Upper lobe of right lung (tissue), 1 donor: ENCODE results near the gene IL23A. TPM values are rescaled to one million over a fixed set of nuclear protein-coding genes. Genes with fewer than 3 reads are reported as not detected.

Experiments
- ATAC-seq: fragments of 200-7000 bp; cut with Tn5 transposase; one replicate; pipeline ENCODE4 v1.9.1; 2020; ENCODE audit warnings: mild to moderate bottlenecking, moderate library complexity
- DNase-seq: peaks from one replicate; pipeline ENCODE4 v3.0.0-alpha.2; 2020
- H3K27ac ChIP-seq: fragments of 200-600 bp; one replicate; pipeline ENCODE4 v1.8.0; 2022
- H3K27me3 ChIP-seq: fragments of 200-600 bp; one replicate; pipeline ENCODE4 v1.8.0; 2022; ENCODE audit warnings: mild to moderate bottlenecking
- H3K36me3 ChIP-seq: fragments of 200-600 bp; one replicate; pipeline ENCODE4 v1.8.0; 2022
- H3K4me1 ChIP-seq: fragments of 200-600 bp; one replicate; pipeline ENCODE4 v1.8.0; 2022
- H3K4me3 ChIP-seq: fragments of 200-600 bp; one replicate; pipeline ENCODE4 v1.8.0; 2022; ENCODE audit warnings: mild to moderate bottlenecking
- H3K9me3 ChIP-seq: fragments of 200-600 bp; one replicate; pipeline ENCODE4 v1.8.0; 2022
- intact Hi-C: fragments of 100-400 bp; cut with DNase I; formaldehyde crosslinking; loops from one replicate; pipeline ENCODE4 v1.11.0; 2022
- total RNA-seq: library from RNA; stranded (reverse); fragmentation: NEBNext Ultra II Directional; extraction: Animal tissue kit (Norgen Biotek cat#: 25700); gene quantifications from one replicate; pipeline ENCODE4 v1.2.1, GENCODE V29; 2021
- TF ChIP-seq, protein P1 (sequence below): fragments of 200-600 bp; IDR thresholded peaks from one replicate; pipeline ENCODE4 v1.8.0; 2022; ENCODE audit warnings: antibody characterized with exemption
- donor health status: DM: no; HTN: yes; CAD: no; lungs with severe emphysema.

The IL23A gene
- total RNA-seq, 1 donor from 2014 or later: 0.81 TPM

- Histone ChIP-seq H3K4me3 (peak overlapping the region; percentile 78), H3K4me1 (peaks cover 38% of the 10 kb centered on the region), H3K27ac (peak overlapping the region; percentile 89), H3K36me3 (peaks cover 24% of the 10 kb centered on the region), H3K27me3 (no peaks in the 10 kb centered on the region), H3K9me3 (no peaks in the 10 kb centered on the region)
- no peak for DNase-seq
- TF ChIP-seq, protein P1, sequence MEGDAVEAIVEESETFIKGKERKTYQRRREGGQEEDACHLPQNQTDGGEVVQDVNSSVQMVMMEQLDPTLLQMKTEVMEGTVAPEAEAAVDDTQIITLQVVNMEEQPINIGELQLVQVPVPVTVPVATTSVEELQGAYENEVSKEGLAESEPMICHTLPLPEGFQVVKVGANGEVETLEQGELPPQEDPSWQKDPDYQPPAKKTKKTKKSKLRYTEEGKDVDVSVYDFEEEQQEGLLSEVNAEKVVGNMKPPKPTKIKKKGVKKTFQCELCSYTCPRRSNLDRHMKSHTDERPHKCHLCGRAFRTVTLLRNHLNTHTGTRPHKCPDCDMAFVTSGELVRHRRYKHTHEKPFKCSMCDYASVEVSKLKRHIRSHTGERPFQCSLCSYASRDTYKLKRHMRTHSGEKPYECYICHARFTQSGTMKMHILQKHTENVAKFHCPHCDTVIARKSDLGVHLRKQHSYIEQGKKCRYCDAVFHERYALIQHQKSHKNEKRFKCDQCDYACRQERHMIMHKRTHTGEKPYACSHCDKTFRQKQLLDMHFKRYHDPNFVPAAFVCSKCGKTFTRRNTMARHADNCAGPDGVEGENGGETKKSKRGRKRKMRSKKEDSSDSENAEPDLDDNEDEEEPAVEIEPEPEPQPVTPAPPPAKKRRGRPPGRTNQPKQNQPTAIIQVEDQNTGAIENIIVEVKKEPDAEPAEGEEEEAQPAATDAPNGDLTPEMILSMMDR: no peak
- intact Hi-C loops: no loop called here
- ATAC-seq: no peak
Observed at GRCh38 chr12:56299308-56299852, 39.3 kb upstream of the IL23A start.

GRCh38 chr12:56299853-56300643 is 38.6 kb upstream of the IL23A start, which contains the start of gene CS:
CS (minus strand) TSS chr12:56300330; CDS start chr12:56300201, 129 bp downstream.
- ATAC-seq (peak; percentile 99), DNase-seq (peak; percentile 99)
- Histone ChIP-seq H3K4me3 (peak within 1 kb of the TSS; percentile 78), H3K9me3 (no peaks in the 10 kb centered on the region), H3K27ac (peak within 1 kb of the TSS; percentile 89), H3K4me1 (peaks cover 38% of the 10 kb centered on the region), H3K27me3 (no peaks in the 10 kb centered on the region), H3K36me3 (peaks cover 26% of the 10 kb centered on the region)
- intact Hi-C loops: no loop called here
- TF ChIP-seq, protein P1: no peak

DNA sequence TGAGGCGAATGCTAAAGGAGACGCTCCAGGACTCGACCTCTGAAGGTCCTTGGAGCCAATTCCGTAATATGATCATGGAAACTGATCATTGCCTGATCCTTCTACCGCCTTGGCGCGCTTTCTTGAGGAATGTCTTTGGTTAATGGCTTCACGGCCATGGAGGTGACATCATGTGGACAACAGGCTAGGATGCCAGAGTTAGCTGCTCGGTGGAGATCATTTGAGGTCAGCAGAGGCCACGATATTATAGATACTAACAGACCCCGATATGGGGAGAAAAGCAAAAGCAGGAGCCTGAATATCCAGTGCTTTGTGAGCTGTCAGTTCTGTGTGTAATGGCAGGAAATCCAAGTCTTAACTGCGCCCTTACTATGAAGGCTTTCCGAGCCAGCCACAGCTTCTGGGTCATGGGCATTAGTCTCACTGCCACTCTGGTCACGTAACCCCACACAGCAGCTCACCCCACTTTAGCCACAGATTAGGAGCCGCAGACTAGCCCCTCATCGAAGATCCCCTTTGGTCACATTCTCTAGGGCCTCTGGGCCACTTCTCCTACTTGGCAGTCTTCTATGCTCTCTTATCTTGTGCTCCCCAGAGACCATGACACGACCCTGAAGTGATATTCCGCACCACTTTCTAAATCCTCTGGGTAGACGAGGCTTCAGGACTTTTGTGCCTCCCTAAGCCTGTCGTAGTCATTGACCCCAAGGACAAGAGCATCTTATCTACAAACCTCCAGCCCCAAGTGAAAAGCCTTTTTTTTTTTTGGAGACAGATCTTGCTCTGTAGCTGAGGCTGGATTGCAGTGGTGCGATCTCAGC is 37.8 kb upstream of the IL23A start:
- Histone ChIP-seq H3K4me3 (peak overlapping the region; percentile 78), H3K36me3 (peaks cover 33% of the 10 kb centered on the region), H3K27ac (peak overlapping the region; percentile 89), H3K4me1 (peaks cover 38% of the 10 kb centered on the region), H3K9me3 (no peaks in the 10 kb centered on the region), H3K27me3 (no peaks in the 10 kb centered on the region)
- peak; percentile 1 for ATAC-seq
- intact Hi-C loops: no loop called here
- DNase-seq: no peak
- TF ChIP-seq, protein P1: no peak

DNA sequence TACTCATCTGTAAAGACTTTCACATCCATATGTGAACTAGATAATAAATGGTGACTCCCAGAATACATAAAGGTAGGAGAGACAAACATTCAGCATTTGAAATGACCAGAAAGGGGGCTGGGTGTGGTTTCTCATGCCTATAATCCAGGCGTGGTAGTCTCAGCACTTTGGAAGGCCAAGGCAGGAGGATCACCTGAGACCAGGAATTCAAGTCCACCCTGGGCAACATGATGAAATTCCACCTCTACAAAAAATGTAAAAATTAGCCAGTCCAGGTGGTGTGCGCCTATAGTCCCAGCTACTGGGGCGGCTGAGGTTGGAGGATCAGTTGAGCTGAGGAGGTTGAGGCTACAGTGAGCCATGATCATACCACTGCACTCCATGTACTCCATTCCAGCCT is 34.4 kb upstream of the IL23A start:
- peaks cover 50% of the 10 kb centered on the region for H3K36me3 ChIP-seq
- no peak overlapping the region for H3K4me3 ChIP-seq
- ATAC-seq (no peak), DNase-seq (no peak)
- intact Hi-C loops: no loop called here
- H3K9me3 ChIP-seq: no peaks in the 10 kb centered on the region
- no peaks in the 10 kb centered on the region for H3K27me3 ChIP-seq
- peaks cover 9% of the 10 kb centered on the region for H3K4me1 ChIP-seq
- H3K27ac ChIP-seq: no peak overlapping the region
- TF ChIP-seq, protein P1: no peak

GRCh38 chr12:56304872-56305590 is 33.7 kb upstream of the IL23A start:
- Histone ChIP-seq H3K9me3 (no peaks in the 10 kb centered on the region), H3K4me3 (no peak overlapping the region), H3K36me3 (peaks cover 56% of the 10 kb centered on the region), H3K4me1 (peaks cover 8% of the 10 kb centered on the region), H3K27ac (no peak overlapping the region), H3K27me3 (no peaks in the 10 kb centered on the region)
- TF ChIP-seq, protein P1: no peak
- intact Hi-C loops: no loop called here
- DNase-seq (no peak), ATAC-seq (no peak)
